Neural cell (in vitro differentiated cells): ENCODE data around the gene FOXJ1.

Experiments
- EP300 ChIP-seq: fragments of 450-650 bp; conservative IDR thresholded peaks from 2 replicates; pipeline ENCODE4 v1.6.1; 2014; ENCODE audit warnings: antibody characterized with exemption, mild to moderate bottlenecking, moderate library complexity; ENCODE audit not compliant: poor library complexity, severe bottlenecking
- EZH2 ChIP-seq: fragments of 200-600, 300-800 bp; shearing (Covaris generic), sonication (generic); IDR thresholded peaks from 2 replicates; pipeline ENCODE4 v1.6.1; 2014; ENCODE audit warnings: antibody characterized with exemption, low read length, borderline replicate concordance, mild to moderate bottlenecking; ENCODE audit not compliant: insufficient read depth, poor library complexity, severe bottlenecking
- POLR2AphosphoS5 ChIP-seq: IDR thresholded peaks from 2 replicates; pipeline ENCODE4 v1.6.1; 2012
- RAD21 ChIP-seq: fragments of 450-650 bp; conservative IDR thresholded peaks from 2 replicates; pipeline ENCODE4 v1.6.1; 2014; ENCODE audit warnings: antibody characterized with exemption, mild to moderate bottlenecking, moderate library complexity
- SMC3 ChIP-seq: fragments of 450-650 bp; conservative IDR thresholded peaks from 2 replicates; pipeline ENCODE4 v1.6.1; 2014; ENCODE audit warnings: antibody characterized with exemption, mild to moderate bottlenecking, moderate library complexity; ENCODE audit not compliant: poor library complexity
- TAF1 ChIP-seq: IDR thresholded peaks from 2 replicates; pipeline ENCODE4 v1.6.1; 2012; ENCODE audit warnings: low read depth
- TF ChIP-seq, protein P1 (sequence below): fragments of 450-650 bp; IDR thresholded peaks from 2 replicates; pipeline ENCODE4 v1.5.1; 2014; ENCODE audit warnings: antibody characterized with exemption, mild to moderate bottlenecking, moderate library complexity; ENCODE audit not compliant: poor library complexity, severe bottlenecking
- TF ChIP-seq, protein P2 (sequence below): IDR thresholded peaks from 2 replicates; pipeline ENCODE4 v1.6.1; 2012; ENCODE audit warnings: borderline replicate concordance

DNA sequence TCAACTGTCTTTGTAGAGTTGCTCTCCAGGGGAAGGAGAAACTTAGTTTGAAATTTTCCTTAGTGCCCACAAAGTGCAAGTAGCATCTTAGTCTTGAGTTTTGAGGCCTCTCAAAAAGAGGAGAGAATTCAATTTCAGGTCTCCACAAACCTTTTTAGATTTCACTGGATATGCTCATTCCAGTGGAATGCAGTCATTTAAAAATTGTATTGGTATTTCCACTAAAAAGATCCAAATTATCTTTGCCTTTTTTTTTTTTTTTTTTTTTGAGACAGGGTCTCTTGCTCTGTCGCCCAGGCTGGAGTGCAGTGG lies 6.9 kb upstream of the FOXJ1 start:
- TF ChIP-seq EZH2, result no peak
- TF ChIP-seq EP300, result no peak
- TF ChIP-seq, protein P1, sequence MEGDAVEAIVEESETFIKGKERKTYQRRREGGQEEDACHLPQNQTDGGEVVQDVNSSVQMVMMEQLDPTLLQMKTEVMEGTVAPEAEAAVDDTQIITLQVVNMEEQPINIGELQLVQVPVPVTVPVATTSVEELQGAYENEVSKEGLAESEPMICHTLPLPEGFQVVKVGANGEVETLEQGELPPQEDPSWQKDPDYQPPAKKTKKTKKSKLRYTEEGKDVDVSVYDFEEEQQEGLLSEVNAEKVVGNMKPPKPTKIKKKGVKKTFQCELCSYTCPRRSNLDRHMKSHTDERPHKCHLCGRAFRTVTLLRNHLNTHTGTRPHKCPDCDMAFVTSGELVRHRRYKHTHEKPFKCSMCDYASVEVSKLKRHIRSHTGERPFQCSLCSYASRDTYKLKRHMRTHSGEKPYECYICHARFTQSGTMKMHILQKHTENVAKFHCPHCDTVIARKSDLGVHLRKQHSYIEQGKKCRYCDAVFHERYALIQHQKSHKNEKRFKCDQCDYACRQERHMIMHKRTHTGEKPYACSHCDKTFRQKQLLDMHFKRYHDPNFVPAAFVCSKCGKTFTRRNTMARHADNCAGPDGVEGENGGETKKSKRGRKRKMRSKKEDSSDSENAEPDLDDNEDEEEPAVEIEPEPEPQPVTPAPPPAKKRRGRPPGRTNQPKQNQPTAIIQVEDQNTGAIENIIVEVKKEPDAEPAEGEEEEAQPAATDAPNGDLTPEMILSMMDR, result no peak
- TF ChIP-seq SMC3, result no peak
- no peak for TF ChIP-seq RAD21
- TF ChIP-seq POLR2AphosphoS5, result no peak
- TF ChIP-seq TAF1, result no peak
- TF ChIP-seq, protein P2, sequence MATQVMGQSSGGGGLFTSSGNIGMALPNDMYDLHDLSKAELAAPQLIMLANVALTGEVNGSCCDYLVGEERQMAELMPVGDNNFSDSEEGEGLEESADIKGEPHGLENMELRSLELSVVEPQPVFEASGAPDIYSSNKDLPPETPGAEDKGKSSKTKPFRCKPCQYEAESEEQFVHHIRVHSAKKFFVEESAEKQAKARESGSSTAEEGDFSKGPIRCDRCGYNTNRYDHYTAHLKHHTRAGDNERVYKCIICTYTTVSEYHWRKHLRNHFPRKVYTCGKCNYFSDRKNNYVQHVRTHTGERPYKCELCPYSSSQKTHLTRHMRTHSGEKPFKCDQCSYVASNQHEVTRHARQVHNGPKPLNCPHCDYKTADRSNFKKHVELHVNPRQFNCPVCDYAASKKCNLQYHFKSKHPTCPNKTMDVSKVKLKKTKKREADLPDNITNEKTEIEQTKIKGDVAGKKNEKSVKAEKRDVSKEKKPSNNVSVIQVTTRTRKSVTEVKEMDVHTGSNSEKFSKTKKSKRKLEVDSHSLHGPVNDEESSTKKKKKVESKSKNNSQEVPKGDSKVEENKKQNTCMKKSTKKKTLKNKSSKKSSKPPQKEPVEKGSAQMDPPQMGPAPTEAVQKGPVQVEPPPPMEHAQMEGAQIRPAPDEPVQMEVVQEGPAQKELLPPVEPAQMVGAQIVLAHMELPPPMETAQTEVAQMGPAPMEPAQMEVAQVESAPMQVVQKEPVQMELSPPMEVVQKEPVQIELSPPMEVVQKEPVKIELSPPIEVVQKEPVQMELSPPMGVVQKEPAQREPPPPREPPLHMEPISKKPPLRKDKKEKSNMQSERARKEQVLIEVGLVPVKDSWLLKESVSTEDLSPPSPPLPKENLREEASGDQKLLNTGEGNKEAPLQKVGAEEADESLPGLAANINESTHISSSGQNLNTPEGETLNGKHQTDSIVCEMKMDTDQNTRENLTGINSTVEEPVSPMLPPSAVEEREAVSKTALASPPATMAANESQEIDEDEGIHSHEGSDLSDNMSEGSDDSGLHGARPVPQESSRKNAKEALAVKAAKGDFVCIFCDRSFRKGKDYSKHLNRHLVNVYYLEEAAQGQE, result no peak
